Peyer's patch (tissue), 4 donors: ENCODE measurements around the gene SPAG4. TPM values are rescaled to one million over a fixed set of nuclear protein-coding genes. Genes with fewer than 3 reads are reported as not detected.

Experiments
- DNase-seq, 3 donors: peaks; one replicate each; pipeline ENCODE4 v3.0.0-alpha.2; 2017 to 2019
- H3K27ac ChIP-seq, 4 donors: fragments of 200-600 bp; sonication (generic); one replicate each; pipeline ENCODE4 v1.5.1; 2016 to 2019
- H3K27me3 ChIP-seq, 2 donors: fragments of 200-600 bp; sonication (generic); one replicate each; pipeline ENCODE4 v1.5.1; 2019
- H3K36me3 ChIP-seq, 3 donors: fragments of 200-600 bp; sonication (generic); one replicate each; pipeline ENCODE4 v1.5.1; 2016 to 2019
- H3K4me1 ChIP-seq, 4 donors: fragments of 200-600 bp; sonication (generic); one replicate each; pipeline ENCODE4 v1.5.1; 2016 to 2019
- H3K4me3 ChIP-seq, 4 donors: fragments of 200-600 bp; sonication (generic); 1 replicate in 3 of 4; 2 replicates in 1 of 4; pipeline ENCODE4 v1.5.1; 2016 to 2019; ENCODE audit warnings: mild to moderate bottlenecking in 1 of 4
- H3K9me3 ChIP-seq, 4 donors: fragments of 200-600 bp; sonication (generic); one replicate each; pipeline ENCODE4 v1.5.1; 2016 to 2019; ENCODE audit warnings: mild to moderate bottlenecking in 1 of 4
- CTCF ChIP-seq, 6 experiments: fragments of 450-650 bp in 4 of 6; fragments of 200-600 bp in 2 of 6; sonication (generic) in 1 of 6; IDR thresholded peaks; one replicate each; pipeline ENCODE4 v1.5.1; 2017 to 2019; ENCODE audit warnings: antibody characterized with exemption in 6 of 6, mild to moderate bottlenecking in 3 of 6, moderate library complexity in 1 of 6
- POLR2A ChIP-seq, 2 donors: fragments of 450-650 bp; IDR thresholded peaks; one replicate each; pipeline ENCODE4 v1.5.1; 2017; ENCODE audit warnings: antibody characterized with exemption in 2 of 2, mild to moderate bottlenecking in 2 of 2, moderate library complexity in 2 of 2
- total RNA-seq, 4 donors: library from RNA; depleted of rRNA; stranded (reverse); fragments of >200 nt; gene quantifications; one replicate each; pipeline ENCODE4 v1.1.0, GENCODE V29; 2016

SPAG4 gene
- total RNA-seq, 4 donors from 2014 or later: 10.7 to 28.1 TPM; not detected in 2

DNA sequence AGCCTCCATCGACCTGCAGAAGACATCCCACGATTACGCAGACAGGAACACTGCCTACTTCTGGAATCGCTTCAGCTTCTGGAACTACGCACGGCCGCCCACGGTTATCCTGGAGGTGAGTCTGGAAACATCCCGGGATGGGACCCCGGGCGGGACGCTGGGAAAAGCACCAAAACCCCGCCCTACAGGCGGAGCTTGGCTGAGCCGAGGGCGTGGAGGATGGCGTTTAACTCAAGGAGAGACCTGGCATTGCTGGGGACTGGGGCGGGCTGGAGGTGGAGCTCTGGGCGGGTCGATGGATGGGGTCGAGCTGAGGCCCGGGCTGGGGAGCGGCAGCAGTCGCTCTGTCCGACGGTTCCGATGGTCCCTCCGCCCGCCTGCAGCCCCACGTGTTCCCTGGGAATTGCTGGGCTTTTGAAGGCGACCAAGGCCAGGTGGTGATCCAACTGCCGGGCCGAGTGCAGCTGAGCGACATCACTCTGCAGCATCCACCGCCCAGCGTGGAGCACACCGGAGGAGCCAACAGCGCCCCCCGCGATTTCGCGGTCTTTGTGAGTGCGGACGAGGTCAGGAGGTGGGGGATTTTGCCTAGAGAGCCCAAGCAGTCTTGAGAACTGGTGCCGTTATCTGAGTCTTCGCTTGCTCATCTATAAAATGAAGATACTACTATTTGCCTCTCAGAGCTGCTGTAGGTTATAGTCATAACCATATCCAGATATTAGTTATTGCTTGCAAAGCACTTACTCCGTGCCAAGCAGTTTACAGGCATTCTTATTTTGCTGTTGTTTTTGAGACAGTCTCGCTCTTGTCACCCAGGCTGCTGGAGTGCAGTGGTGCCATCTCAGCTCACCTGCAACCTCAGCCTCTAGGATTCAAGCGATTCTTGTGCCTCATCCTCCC lies 3.8 kb downstream of the SPAG4 start:
- Histone ChIP-seq H3K27ac (peak overlapping the region in 3 of 4 donors; percentile 2 to 62 (median 14)), H3K9me3 (no peaks in the 10 kb centered on the region), H3K4me3 (peak overlapping the region; percentile 47 to 59 (median 52)), H3K4me1 (peaks cover 0 to 33% (median 21%) of the 10 kb centered on the region in 4 donors), H3K36me3 (peaks cover 0 to under 1% (median 0%) of the 10 kb centered on the region in 3 donors), H3K27me3 (no peaks in the 10 kb centered on the region)
- peak in 4 of 6 experiments; percentile 13 to 57 (median 28) for TF ChIP-seq CTCF (IDR thresholded peaks at IDR 0.05)
- TF ChIP-seq POLR2A (IDR thresholded peaks at IDR 0.05): no peak
- DNase-seq: peak; percentile 81 to 88 (median 85)

GRCh38 chr20:35620818-35621559 lies 5.4 kb downstream of the SPAG4 start:
- H3K4me3 ChIP-seq: no peak overlapping the region
- TF ChIP-seq POLR2A (IDR thresholded peaks at IDR 0.05) (no peak), CTCF (IDR thresholded peaks at IDR 0.05) (no peak)
- H3K27me3 ChIP-seq: no peaks in the 10 kb centered on the region
- peaks cover 0 to 14% (median 0%) of the 10 kb centered on the region in 3 donors for H3K36me3 ChIP-seq
- peaks cover 0 to 29% (median 21%) of the 10 kb centered on the region in 4 donors for H3K4me1 ChIP-seq
- no peak for DNase-seq
- no peak overlapping the region for H3K27ac ChIP-seq
- no peaks in the 10 kb centered on the region for H3K9me3 ChIP-seq

GRCh38 chr20:35621560-35621946 lies 5.9 kb downstream of the SPAG4 start:
- DNase-seq: no peak
- Histone ChIP-seq H3K9me3 (no peaks in the 10 kb centered on the region), H3K36me3 (peaks cover 0 to 19% (median 0%) of the 10 kb centered on the region in 3 donors), H3K4me1 (peaks cover 0 to 29% (median 21%) of the 10 kb centered on the region in 4 donors), H3K27me3 (no peaks in the 10 kb centered on the region), H3K27ac (no peak overlapping the region), H3K4me3 (no peak overlapping the region)
- TF ChIP-seq CTCF (IDR thresholded peaks at IDR 0.05) (peak in 1 of 6 experiments; percentile 16), POLR2A (IDR thresholded peaks at IDR 0.05) (no peak)

DNA sequence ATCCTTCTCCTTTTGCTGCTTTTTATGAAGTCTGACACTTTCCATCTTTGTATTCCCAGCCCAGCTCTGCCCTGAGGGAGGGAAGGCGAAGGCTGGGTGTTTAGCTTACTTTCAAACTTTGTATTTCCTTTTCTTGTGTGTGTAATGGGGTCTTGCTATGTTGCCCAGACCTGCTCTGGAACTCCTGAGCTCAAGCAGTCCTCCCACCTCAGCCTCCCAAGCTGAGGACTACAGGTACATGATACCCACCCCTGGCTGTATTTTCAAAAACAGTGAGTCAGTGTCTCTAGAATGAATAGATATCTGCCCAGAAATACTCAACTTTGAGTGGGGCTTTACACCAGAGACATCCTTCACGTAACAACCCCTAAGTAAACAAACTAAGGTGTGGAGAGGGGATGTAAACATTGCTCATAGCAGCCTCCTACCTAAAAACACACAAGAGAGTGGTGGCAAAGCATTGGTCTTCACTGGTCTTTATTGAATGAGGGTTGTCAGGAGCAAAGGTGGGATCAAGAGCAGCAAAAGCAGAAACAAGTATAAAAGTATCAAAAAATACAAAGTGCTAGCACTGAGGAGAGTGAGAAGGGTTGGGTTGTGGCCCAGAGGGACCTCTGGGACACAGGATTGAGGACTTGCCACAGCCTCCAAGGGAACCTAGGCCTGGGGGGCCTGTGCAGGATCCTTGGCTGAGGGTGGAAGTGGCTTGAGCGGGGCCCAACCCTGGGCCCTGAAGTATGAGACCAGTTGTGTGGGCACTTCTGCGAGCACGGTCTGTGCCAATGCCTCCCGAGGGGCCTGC lies 10.2 kb downstream of the SPAG4 start:
- Histone ChIP-seq H3K27ac (no peak overlapping the region), H3K4me3 (no peak overlapping the region), H3K27me3 (no peaks in the 10 kb centered on the region), H3K36me3 (peaks cover 0 to 54% (median 0%) of the 10 kb centered on the region in 3 donors), H3K9me3 (no peaks in the 10 kb centered on the region), H3K4me1 (no peaks in the 10 kb centered on the region)
- DNase-seq: no peak
- TF ChIP-seq CTCF (IDR thresholded peaks at IDR 0.05): no peak

GRCh38 chr20:35626386-35627001 lies 10.9 kb downstream of the SPAG4 start:
- Histone ChIP-seq H3K36me3 (peaks cover 0 to 61% (median 0%) of the 10 kb centered on the region in 3 donors), H3K4me3 (no peak overlapping the region), H3K27ac (no peak overlapping the region), H3K9me3 (no peaks in the 10 kb centered on the region), H3K4me1 (no peaks in the 10 kb centered on the region), H3K27me3 (no peaks in the 10 kb centered on the region)
- no peak for TF ChIP-seq CTCF (IDR thresholded peaks at IDR 0.05)
- TF ChIP-seq POLR2A (IDR thresholded peaks at IDR 0.05): no peak
- DNase-seq: no peak
